Neural cell (in vitro differentiated cells): ENCODE results near the gene CTR9. TPM values are rescaled to one million over a fixed set of nuclear protein-coding genes. Genes with fewer than 3 reads are reported as not detected.

Source experiments
- H2AFZ ChIP-seq: fragments of 200-600, 300-800 bp; sonication (generic), shearing (Covaris generic); 2 replicates; pipeline ENCODE4 v1.6.0; 2014; ENCODE audit warnings: low read depth, mild to moderate bottlenecking, antibody characterized with exemption, low read length, moderate library complexity
- H3F3A ChIP-seq: fragments of 200-600 bp; shearing (Covaris generic); 2 replicates; pipeline ENCODE4 v1.6.1; 2016; ENCODE audit warnings: mild to moderate bottlenecking, moderate library complexity, mixed read lengths, antibody characterized with exemption, low read length; ENCODE audit not compliant: insufficient read depth, poor library complexity, severe bottlenecking
- H3K27ac ChIP-seq: fragments of 200-600, 300-800 bp; sonication (generic), shearing (Covaris generic); 2 replicates; pipeline ENCODE4 v1.5.1; 2014; ENCODE audit warnings: mild to moderate bottlenecking, low read length, moderate library complexity
- H3K27me3 ChIP-seq: fragments of 300-800, 200-600 bp; sonication (generic), shearing (Covaris generic); 2 replicates; pipeline ENCODE4 v1.6.0; 2014; ENCODE audit warnings: mild to moderate bottlenecking, low read depth, low read length, moderate library complexity; ENCODE audit not compliant: insufficient read depth
- H3K36me3 ChIP-seq: fragments of 300-800, 200-600 bp; sonication (generic), shearing (Covaris generic); 2 replicates; pipeline ENCODE4 v1.5.1; 2014; ENCODE audit warnings: mild to moderate bottlenecking, antibody characterized with exemption, low read length, moderate library complexity; ENCODE audit not compliant: insufficient read depth
- H3K4me2 ChIP-seq: fragments of 300-800, 200-600 bp; sonication (generic), shearing (Covaris generic); 2 replicates; pipeline ENCODE4 v1.6.0; 2014; ENCODE audit warnings: mild to moderate bottlenecking, low read length
- H3K4me3 ChIP-seq: fragments of 300-800, 200-600 bp; sonication (generic), shearing (Covaris generic); 2 replicates; pipeline ENCODE4 v1.5.1; 2014; ENCODE audit warnings: mild to moderate bottlenecking, low read length, moderate library complexity
- H3K79me2 ChIP-seq: fragments of 200-600 bp; shearing (Covaris generic); replicated peaks from 2 replicates; pipeline ENCODE4 v1.6.0; 2014; ENCODE audit warnings: mild to moderate bottlenecking, low read length, moderate library complexity; ENCODE audit not compliant: insufficient read depth
- H3K9ac ChIP-seq: fragments of 300-800, 200-600 bp; sonication (generic), shearing (Covaris generic); 2 replicates; pipeline ENCODE4 v1.6.1; 2016; ENCODE audit warnings: mild to moderate bottlenecking, low read length, mixed read lengths
- H3K9me2 ChIP-seq: fragments of 200-600 bp; shearing (Covaris generic); 2 replicates; pipeline ENCODE4 v1.6.1; 2016; ENCODE audit warnings: mild to moderate bottlenecking, low read length, mixed read lengths; ENCODE audit not compliant: insufficient read depth
- H3K9me3 ChIP-seq: fragments of 200-600, 300-800 bp; sonication (generic), shearing (Covaris generic); 2 replicates; pipeline ENCODE4 v1.6.1; 2016; ENCODE audit warnings: mild to moderate bottlenecking, mixed run types, low read length, moderate library complexity, mixed read lengths
- H4K20me1 ChIP-seq: fragments of 200-600 bp; shearing (Covaris generic); 2 replicates; pipeline ENCODE4 v1.6.1; 2016; ENCODE audit warnings: mild to moderate bottlenecking, mixed run types; ENCODE audit not compliant: insufficient read depth
- EP300 ChIP-seq: fragments of 450-650 bp; conservative IDR thresholded peaks from 2 replicates; pipeline ENCODE4 v1.6.1; 2014; ENCODE audit warnings: antibody characterized with exemption, mild to moderate bottlenecking, moderate library complexity; ENCODE audit not compliant: poor library complexity, severe bottlenecking
- EZH2 ChIP-seq: fragments of 200-600, 300-800 bp; shearing (Covaris generic), sonication (generic); IDR thresholded peaks from 2 replicates; pipeline ENCODE4 v1.6.1; 2014; ENCODE audit warnings: antibody characterized with exemption, low read length, borderline replicate concordance, mild to moderate bottlenecking; ENCODE audit not compliant: insufficient read depth, poor library complexity, severe bottlenecking
- MXI1 ChIP-seq: fragments of 450-650 bp; conservative IDR thresholded peaks from 2 replicates; pipeline ENCODE4 v1.6.1; 2014; ENCODE audit warnings: antibody characterized with exemption, mild to moderate bottlenecking; ENCODE audit not compliant: poor library complexity, severe bottlenecking
- POLR2AphosphoS5 ChIP-seq: IDR thresholded peaks from 2 replicates; pipeline ENCODE4 v1.6.1; 2012
- RAD21 ChIP-seq: fragments of 450-650 bp; conservative IDR thresholded peaks from 2 replicates; pipeline ENCODE4 v1.6.1; 2014; ENCODE audit warnings: antibody characterized with exemption, mild to moderate bottlenecking, moderate library complexity
- SMC3 ChIP-seq: fragments of 450-650 bp; conservative IDR thresholded peaks from 2 replicates; pipeline ENCODE4 v1.6.1; 2014; ENCODE audit warnings: antibody characterized with exemption, mild to moderate bottlenecking, moderate library complexity; ENCODE audit not compliant: poor library complexity
- TAF1 ChIP-seq: IDR thresholded peaks from 2 replicates; pipeline ENCODE4 v1.6.1; 2012; ENCODE audit warnings: low read depth
- polyA plus RNA-seq: library from polyadenylated mRNA; depleted of rRNA; stranded (reverse); fragments of >200 nt; gene quantifications from 2 replicates; pipeline ENCODE4 v1.2.3, GENCODE V29; 2014
- TF ChIP-seq, protein P1 (sequence below): fragments of 450-650 bp; IDR thresholded peaks from 2 replicates; pipeline ENCODE4 v1.5.1; 2014; ENCODE audit warnings: antibody characterized with exemption, mild to moderate bottlenecking, moderate library complexity; ENCODE audit not compliant: poor library complexity, severe bottlenecking
- TF ChIP-seq, protein P2 (sequence below): IDR thresholded peaks from 2 replicates; pipeline ENCODE4 v1.6.1; 2012; ENCODE audit warnings: borderline replicate concordance

The CTR9 gene
- polyA plus RNA-seq, 1 donor from 2014 or later: 24.1 TPM

GRCh38 chr11:10752061-10752460, 1.0 kb downstream of the CTR9 start:
- no peaks in the 10 kb centered on the region for H3K36me3 ChIP-seq
- TF ChIP-seq SMC3 (no peak), POLR2AphosphoS5 (no peak), RAD21 (no peak), TAF1 (no peak), MXI1 (no peak), EP300 (no peak), EZH2 (no peak)
- TF ChIP-seq, protein P1, sequence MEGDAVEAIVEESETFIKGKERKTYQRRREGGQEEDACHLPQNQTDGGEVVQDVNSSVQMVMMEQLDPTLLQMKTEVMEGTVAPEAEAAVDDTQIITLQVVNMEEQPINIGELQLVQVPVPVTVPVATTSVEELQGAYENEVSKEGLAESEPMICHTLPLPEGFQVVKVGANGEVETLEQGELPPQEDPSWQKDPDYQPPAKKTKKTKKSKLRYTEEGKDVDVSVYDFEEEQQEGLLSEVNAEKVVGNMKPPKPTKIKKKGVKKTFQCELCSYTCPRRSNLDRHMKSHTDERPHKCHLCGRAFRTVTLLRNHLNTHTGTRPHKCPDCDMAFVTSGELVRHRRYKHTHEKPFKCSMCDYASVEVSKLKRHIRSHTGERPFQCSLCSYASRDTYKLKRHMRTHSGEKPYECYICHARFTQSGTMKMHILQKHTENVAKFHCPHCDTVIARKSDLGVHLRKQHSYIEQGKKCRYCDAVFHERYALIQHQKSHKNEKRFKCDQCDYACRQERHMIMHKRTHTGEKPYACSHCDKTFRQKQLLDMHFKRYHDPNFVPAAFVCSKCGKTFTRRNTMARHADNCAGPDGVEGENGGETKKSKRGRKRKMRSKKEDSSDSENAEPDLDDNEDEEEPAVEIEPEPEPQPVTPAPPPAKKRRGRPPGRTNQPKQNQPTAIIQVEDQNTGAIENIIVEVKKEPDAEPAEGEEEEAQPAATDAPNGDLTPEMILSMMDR: no peak
- TF ChIP-seq, protein P2, sequence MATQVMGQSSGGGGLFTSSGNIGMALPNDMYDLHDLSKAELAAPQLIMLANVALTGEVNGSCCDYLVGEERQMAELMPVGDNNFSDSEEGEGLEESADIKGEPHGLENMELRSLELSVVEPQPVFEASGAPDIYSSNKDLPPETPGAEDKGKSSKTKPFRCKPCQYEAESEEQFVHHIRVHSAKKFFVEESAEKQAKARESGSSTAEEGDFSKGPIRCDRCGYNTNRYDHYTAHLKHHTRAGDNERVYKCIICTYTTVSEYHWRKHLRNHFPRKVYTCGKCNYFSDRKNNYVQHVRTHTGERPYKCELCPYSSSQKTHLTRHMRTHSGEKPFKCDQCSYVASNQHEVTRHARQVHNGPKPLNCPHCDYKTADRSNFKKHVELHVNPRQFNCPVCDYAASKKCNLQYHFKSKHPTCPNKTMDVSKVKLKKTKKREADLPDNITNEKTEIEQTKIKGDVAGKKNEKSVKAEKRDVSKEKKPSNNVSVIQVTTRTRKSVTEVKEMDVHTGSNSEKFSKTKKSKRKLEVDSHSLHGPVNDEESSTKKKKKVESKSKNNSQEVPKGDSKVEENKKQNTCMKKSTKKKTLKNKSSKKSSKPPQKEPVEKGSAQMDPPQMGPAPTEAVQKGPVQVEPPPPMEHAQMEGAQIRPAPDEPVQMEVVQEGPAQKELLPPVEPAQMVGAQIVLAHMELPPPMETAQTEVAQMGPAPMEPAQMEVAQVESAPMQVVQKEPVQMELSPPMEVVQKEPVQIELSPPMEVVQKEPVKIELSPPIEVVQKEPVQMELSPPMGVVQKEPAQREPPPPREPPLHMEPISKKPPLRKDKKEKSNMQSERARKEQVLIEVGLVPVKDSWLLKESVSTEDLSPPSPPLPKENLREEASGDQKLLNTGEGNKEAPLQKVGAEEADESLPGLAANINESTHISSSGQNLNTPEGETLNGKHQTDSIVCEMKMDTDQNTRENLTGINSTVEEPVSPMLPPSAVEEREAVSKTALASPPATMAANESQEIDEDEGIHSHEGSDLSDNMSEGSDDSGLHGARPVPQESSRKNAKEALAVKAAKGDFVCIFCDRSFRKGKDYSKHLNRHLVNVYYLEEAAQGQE: no peak
- H3K27me3 ChIP-seq: no peaks in the 10 kb centered on the region
- no peak overlapping the region for H2AFZ ChIP-seq
- peak overlapping the region; percentile 91 for H3K9ac ChIP-seq
- H3K9me2 ChIP-seq: no peaks in the 10 kb centered on the region
- peak overlapping the region; percentile 86 for H3K4me3 ChIP-seq
- H3F3A ChIP-seq: no peaks in the 10 kb centered on the region
- H3K4me2 ChIP-seq: peak overlapping the region; percentile 71
- no peaks in the 10 kb centered on the region for H4K20me1 ChIP-seq
- H3K79me2 ChIP-seq: peaks cover 18% of the 10 kb centered on the region
- peak overlapping the region; percentile 97 for H3K27ac ChIP-seq
- no peaks in the 10 kb centered on the region for H3K9me3 ChIP-seq

DNA sequence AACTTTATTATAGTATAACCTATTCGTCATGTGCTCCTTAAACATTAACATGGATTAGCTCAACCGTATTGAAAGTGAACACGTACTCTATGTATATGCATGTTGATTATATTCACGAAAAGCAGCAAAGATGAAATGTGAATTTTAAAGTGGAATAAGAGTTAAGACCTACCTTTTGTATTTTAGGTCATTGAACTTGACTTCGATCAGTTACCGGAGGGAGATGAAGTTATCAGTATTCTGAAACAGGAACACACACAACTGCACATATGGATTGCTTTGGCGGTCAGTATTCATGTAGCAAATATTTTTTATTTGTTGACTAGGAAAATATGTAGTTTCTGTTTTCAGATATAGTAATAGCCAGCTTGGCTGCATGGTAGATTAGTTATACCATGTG, 1.4 kb downstream of the CTR9 start:
- Histone ChIP-seq H3K79me2 (peaks cover 18% of the 10 kb centered on the region), H3K9me2 (no peaks in the 10 kb centered on the region), H3K9me3 (no peaks in the 10 kb centered on the region), H3K4me2 (peak overlapping the region; percentile 71), H3K4me3 (peak overlapping the region; percentile 86), H2AFZ (no peak overlapping the region), H3K27me3 (no peaks in the 10 kb centered on the region), H3K9ac (no peak overlapping the region), H4K20me1 (no peaks in the 10 kb centered on the region), H3K36me3 (no peaks in the 10 kb centered on the region), H3K27ac (no peak overlapping the region), H3F3A (no peaks in the 10 kb centered on the region)
- no peak for TF ChIP-seq EZH2
- no peak for TF ChIP-seq EP300
- no peak for TF ChIP-seq TAF1
- TF ChIP-seq MXI1: no peak
- TF ChIP-seq POLR2AphosphoS5: no peak
- TF ChIP-seq, protein P2: no peak
- no peak for TF ChIP-seq RAD21
- TF ChIP-seq SMC3: no peak
- TF ChIP-seq, protein P1: no peak
